Sigmoid colon (tissue), 4 donors: ENCODE results near the gene RCSD1.

ENCODE experiments used
- CTCF ChIP-seq, 4 experiments: fragments of 450-650 bp in 3 of 4; fragments of 200-600 bp in 1 of 4; IDR thresholded peaks; one replicate each; pipeline ENCODE4 v1.5.1; 2016 to 2019; ENCODE audit warnings: antibody characterized with exemption in 4 of 4, mild to moderate bottlenecking in 3 of 4, moderate library complexity in 2 of 4
- EP300 ChIP-seq, 4 donors: sonication (generic); formaldehyde crosslinking; IDR thresholded peaks; one replicate each; pipeline ENCODE4 v1.6.1; 2017; ENCODE audit warnings: antibody characterized with exemption in 4 of 4
- POLR2A ChIP-seq, 2 donors: fragments of 450-650 bp; IDR thresholded peaks; one replicate each; pipeline ENCODE4 v1.6.1; 2016; ENCODE audit warnings: antibody characterized with exemption in 2 of 2, mild to moderate bottlenecking in 2 of 2, moderate library complexity in 2 of 2
- POLR2AphosphoS5 ChIP-seq, 4 donors: sonication (generic); formaldehyde crosslinking; IDR thresholded peaks; one replicate each; pipeline ENCODE4 v1.6.1; 2017; ENCODE audit warnings: antibody characterized with exemption in 4 of 4

- TF ChIP-seq CTCF (IDR thresholded peaks at IDR 0.05) (no peak), POLR2A (IDR thresholded peaks at IDR 0.05) (no peak), POLR2AphosphoS5 (IDR thresholded peaks at IDR 0.05) (no peak), EP300 (IDR thresholded peaks at IDR 0.05) (no peak)
These were observed 44.1 kb downstream of the RCSD1 start for GRCh38 chr1:167674156-167674555.
